Fibroblast of lung (primary cell): ENCODE data around the gene HIVEP3. TPM values are rescaled to one million over a fixed set of nuclear protein-coding genes. Genes with fewer than 3 reads are reported as not detected.

Experiments
- DNase-seq, 2 donors: peaks; one replicate each; pipeline versions ENCODE4 v3.0.0 to v3.0.0-alpha.2; 2010; ENCODE audit warnings: low read depth in 2 of 2
- H2AFZ ChIP-seq: 2 replicates; pipeline ENCODE4 v1.5.1; 2012; ENCODE audit warnings: low read length, control low read depth, inconsistent platforms
- H3K27ac ChIP-seq: 2 replicates; pipeline ENCODE4 v1.5.1; 2011; ENCODE audit warnings: low read length, control low read depth; ENCODE audit not compliant: insufficient read depth
- H3K27me3 ChIP-seq: 2 replicates; pipeline ENCODE4 v1.5.1; 2011; ENCODE audit warnings: mild to moderate bottlenecking, low read length; ENCODE audit not compliant: control insufficient read depth, insufficient read depth
- H3K36me3 ChIP-seq: 2 replicates; pipeline ENCODE4 v1.5.1; 2011; ENCODE audit warnings: low read length; ENCODE audit not compliant: control insufficient read depth, insufficient read depth
- H3K4me1 ChIP-seq: 2 replicates; pipeline ENCODE4 v1.5.1; 2011; ENCODE audit warnings: low read length; ENCODE audit not compliant: control insufficient read depth, insufficient read depth; ENCODE audit errors: extremely low read depth
- H3K4me2 ChIP-seq: 2 replicates; pipeline ENCODE4 v1.5.1; 2011; ENCODE audit warnings: low read length, control low read depth; ENCODE audit not compliant: insufficient read depth; ENCODE audit errors: extremely low read depth
- H3K4me3 ChIP-seq, 4 experiments: fragments of 200-600 bp in 1 of 4; sonication (generic) in 1 of 4; replicated peaks in 1 of 4; 2 replicates each; pipeline ENCODE4 v1.5.1; 2011 to 2016; ENCODE audit warnings: low read length in 4 of 4, low read depth in 3 of 4, mild to moderate bottlenecking in 3 of 4, control low read depth in 2 of 4, inconsistent platforms in 1 of 4, mixed read lengths in 1 of 4; ENCODE audit not compliant: insufficient read depth in 1 of 4; ENCODE audit errors: control extremely low read depth in 1 of 4
- H3K79me2 ChIP-seq: 2 replicates; pipeline ENCODE4 v1.5.1; 2012; ENCODE audit warnings: mild to moderate bottlenecking, low read length, inconsistent platforms; ENCODE audit not compliant: control insufficient read depth, insufficient read depth
- H3K9ac ChIP-seq: 2 replicates; pipeline ENCODE4 v1.5.1; 2011; ENCODE audit warnings: mild to moderate bottlenecking, low read length, control low read depth; ENCODE audit not compliant: insufficient read depth
- H3K9me3 ChIP-seq: 2 replicates; pipeline ENCODE4 v1.5.1; 2012; ENCODE audit warnings: low read depth, low read length; ENCODE audit not compliant: control insufficient read depth, insufficient read depth
- H4K20me1 ChIP-seq: 2 replicates; pipeline ENCODE4 v1.5.1; 2011; ENCODE audit warnings: low read length; ENCODE audit not compliant: control insufficient read depth, insufficient read depth; ENCODE audit errors: extremely low read depth
- EZH2 ChIP-seq: IDR thresholded peaks from 2 replicates; pipeline ENCODE4 v1.5.1; 2012; ENCODE audit warnings: low read length, control low read depth, mild to moderate bottlenecking; ENCODE audit errors: missing control alignments
- polyA plus RNA-seq, 2 donors: library from polyadenylated mRNA; depleted of rRNA in 1 of 2; stranded (reverse) in 1 of 2; unstranded in 1 of 2; fragments of >200 nt; gene quantifications; 2 replicates each; pipeline ENCODE4 v1.2.1, GENCODE V29; 2011 to 2012; ENCODE audit warnings: missing spikeins in 1 of 2
- total RNA-seq: library from RNA; depleted of rRNA; stranded (reverse); fragments of >200 nt; gene quantifications from 2 replicates; pipeline ENCODE4 v1.2.1, GENCODE V29; 2014
- TF ChIP-seq, protein P1 (sequence below), 2 donors: IDR thresholded peaks in 1 of 2; conservative IDR thresholded peaks in 1 of 2; 1 replicate in 1 of 2; 2 replicates in 1 of 2; pipeline ENCODE4 v1.5.1; 2011 to 2012; ENCODE audit warnings: low read length in 2 of 2, control low read depth in 1 of 2, inconsistent platforms in 1 of 2, low read depth in 1 of 2, mild to moderate bottlenecking in 1 of 2

HIVEP3 gene
- total and polyA plus RNA-seq, 2 donors (not counting 1 experiment from before 2014, with no cell fraction given) = 0.83 to 3.2 TPM

DNA sequence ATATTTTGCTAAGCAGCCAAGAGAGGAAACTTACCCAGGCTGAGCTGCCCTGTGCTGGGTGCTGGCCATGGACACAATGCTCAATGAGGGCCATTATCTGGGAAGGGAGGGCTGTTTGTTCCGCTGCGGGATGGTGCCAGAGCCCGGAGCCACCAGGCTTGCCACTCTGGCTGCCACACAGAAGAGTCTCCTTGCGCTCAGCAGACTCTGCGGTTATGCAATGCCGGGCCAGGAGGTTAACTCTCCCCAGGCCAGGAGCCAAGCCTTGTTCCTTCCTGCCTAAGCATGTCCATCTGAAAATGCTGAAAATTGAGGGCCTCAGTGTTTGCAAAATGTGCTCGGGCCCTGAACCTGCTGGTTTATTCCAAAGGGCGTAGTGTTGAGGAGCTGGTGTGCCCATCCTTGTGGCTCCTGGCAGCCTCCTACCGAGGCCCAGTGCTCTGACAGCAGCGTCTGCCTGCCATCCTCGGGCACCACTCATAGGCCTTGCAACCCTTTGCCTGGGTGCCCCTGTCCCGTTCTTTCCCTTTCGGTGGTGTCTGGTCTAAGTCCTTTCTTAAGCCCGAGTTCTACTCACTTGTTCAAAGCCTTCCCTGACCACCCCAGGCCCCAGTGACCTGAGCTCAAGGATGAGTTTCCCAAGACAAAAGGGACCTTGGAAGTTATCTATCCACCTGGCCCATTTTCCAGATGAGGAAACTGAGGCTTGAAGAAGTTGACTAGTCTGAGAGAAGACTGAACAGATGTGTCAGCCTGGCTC, 300.5 kb downstream of the HIVEP3 start:
- H3K4me1 ChIP-seq = peaks cover 16% of the 10 kb centered on the region
- DNase-seq = peak; percentile 52 to 77
- no peaks in the 10 kb centered on the region for H4K20me1 ChIP-seq
- H3K9ac ChIP-seq = no peak overlapping the region
- H3K27ac ChIP-seq = no peak overlapping the region
- TF ChIP-seq, protein P1, sequence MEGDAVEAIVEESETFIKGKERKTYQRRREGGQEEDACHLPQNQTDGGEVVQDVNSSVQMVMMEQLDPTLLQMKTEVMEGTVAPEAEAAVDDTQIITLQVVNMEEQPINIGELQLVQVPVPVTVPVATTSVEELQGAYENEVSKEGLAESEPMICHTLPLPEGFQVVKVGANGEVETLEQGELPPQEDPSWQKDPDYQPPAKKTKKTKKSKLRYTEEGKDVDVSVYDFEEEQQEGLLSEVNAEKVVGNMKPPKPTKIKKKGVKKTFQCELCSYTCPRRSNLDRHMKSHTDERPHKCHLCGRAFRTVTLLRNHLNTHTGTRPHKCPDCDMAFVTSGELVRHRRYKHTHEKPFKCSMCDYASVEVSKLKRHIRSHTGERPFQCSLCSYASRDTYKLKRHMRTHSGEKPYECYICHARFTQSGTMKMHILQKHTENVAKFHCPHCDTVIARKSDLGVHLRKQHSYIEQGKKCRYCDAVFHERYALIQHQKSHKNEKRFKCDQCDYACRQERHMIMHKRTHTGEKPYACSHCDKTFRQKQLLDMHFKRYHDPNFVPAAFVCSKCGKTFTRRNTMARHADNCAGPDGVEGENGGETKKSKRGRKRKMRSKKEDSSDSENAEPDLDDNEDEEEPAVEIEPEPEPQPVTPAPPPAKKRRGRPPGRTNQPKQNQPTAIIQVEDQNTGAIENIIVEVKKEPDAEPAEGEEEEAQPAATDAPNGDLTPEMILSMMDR (conservative IDR thresholded peaks at IDR 0.05 in 1 of 2, IDR thresholded peaks at IDR 0.05 in 1 of 2; ENCODE audit: low read depth in 1 of 2, low read length in 2 of 2) = no peak
- no peak for TF ChIP-seq EZH2
- no peaks in the 10 kb centered on the region for H3K36me3 ChIP-seq
- H3K4me2 ChIP-seq = no peak overlapping the region
- H3K9me3 ChIP-seq = no peaks in the 10 kb centered on the region
- H2AFZ ChIP-seq = no peak overlapping the region
- no peaks in the 10 kb centered on the region for H3K27me3 ChIP-seq
- H3K79me2 ChIP-seq = no peaks in the 10 kb centered on the region
- no peak overlapping the region for H3K4me3 ChIP-seq

DNA sequence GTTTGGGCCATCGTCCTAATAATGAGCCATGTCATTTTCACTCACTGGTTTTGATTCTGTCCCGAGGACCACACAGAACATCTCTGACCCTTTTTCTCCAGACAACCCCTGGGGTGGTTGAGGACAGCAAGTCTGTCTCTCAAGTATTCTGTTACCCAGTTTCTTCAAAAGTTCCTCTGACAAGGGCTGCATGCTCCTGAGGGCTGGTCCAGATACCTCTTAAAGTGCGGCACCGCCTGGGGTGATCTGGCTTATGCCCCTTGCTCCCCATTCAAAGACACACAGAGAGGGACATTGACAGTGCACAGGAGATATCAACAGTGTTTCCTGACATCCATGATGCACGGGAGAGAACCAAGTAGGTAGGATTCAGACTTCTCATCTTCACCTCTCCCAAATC, 301.4 kb downstream of the HIVEP3 start:
- no peak for DNase-seq
- no peaks in the 10 kb centered on the region for H4K20me1 ChIP-seq
- H2AFZ ChIP-seq = no peak overlapping the region
- no peak for TF ChIP-seq EZH2
- TF ChIP-seq, protein P1 (conservative IDR thresholded peaks at IDR 0.05 in 1 of 2, IDR thresholded peaks at IDR 0.05 in 1 of 2; ENCODE audit: low read depth in 1 of 2, low read length in 2 of 2) = no peak
- H3K27ac ChIP-seq = no peak overlapping the region
- no peak overlapping the region for H3K4me3 ChIP-seq
- H3K79me2 ChIP-seq = no peaks in the 10 kb centered on the region
- no peaks in the 10 kb centered on the region for H3K9me3 ChIP-seq
- H3K4me1 ChIP-seq = peaks cover 11% of the 10 kb centered on the region
- no peaks in the 10 kb centered on the region for H3K36me3 ChIP-seq
- no peaks in the 10 kb centered on the region for H3K27me3 ChIP-seq
- no peak overlapping the region for H3K9ac ChIP-seq
- H3K4me2 ChIP-seq = no peak overlapping the region

DNA sequence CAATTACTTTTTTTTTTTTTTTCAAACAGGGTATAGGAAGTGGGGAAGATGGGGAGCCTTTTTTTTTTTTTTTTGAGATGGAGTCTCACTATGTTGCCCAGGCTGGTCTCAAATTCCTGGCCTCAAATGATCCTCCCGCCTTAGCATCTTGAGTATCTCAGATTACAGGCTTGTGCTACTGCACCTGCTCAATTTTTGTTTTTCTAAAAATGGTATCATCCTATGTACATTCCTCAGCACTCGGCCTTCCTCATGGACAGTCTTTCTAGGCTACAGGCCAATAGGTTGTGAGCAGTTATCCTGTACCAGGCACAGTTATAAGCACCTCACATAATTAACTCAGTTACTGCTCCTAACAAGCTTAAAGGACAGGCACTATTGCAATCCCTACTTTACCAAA, 302.2 kb downstream of the HIVEP3 start:
- no peak for DNase-seq
- no peak overlapping the region for H2AFZ ChIP-seq
- no peaks in the 10 kb centered on the region for H3K27me3 ChIP-seq
- no peaks in the 10 kb centered on the region for H3K9me3 ChIP-seq
- H3K4me1 ChIP-seq = peaks cover 5% of the 10 kb centered on the region
- H3K79me2 ChIP-seq = no peaks in the 10 kb centered on the region
- H3K4me2 ChIP-seq = no peak overlapping the region
- H4K20me1 ChIP-seq = no peaks in the 10 kb centered on the region
- TF ChIP-seq EZH2 = no peak
- TF ChIP-seq, protein P1 (conservative IDR thresholded peaks at IDR 0.05 in 1 of 2, IDR thresholded peaks at IDR 0.05 in 1 of 2; ENCODE audit: low read depth in 1 of 2, low read length in 2 of 2) = no peak
- no peaks in the 10 kb centered on the region for H3K36me3 ChIP-seq
- H3K4me3 ChIP-seq = no peak overlapping the region
- H3K27ac ChIP-seq = no peak overlapping the region
- no peak overlapping the region for H3K9ac ChIP-seq
